NCI-H774 (cell line): ENCODE results near the gene AATK.

Source experiments
- DNase-seq: peaks from one replicate; lab custom pipeline; 2025; lab: John Stamatoyannopoulos, UW

AATK gene

DNA sequence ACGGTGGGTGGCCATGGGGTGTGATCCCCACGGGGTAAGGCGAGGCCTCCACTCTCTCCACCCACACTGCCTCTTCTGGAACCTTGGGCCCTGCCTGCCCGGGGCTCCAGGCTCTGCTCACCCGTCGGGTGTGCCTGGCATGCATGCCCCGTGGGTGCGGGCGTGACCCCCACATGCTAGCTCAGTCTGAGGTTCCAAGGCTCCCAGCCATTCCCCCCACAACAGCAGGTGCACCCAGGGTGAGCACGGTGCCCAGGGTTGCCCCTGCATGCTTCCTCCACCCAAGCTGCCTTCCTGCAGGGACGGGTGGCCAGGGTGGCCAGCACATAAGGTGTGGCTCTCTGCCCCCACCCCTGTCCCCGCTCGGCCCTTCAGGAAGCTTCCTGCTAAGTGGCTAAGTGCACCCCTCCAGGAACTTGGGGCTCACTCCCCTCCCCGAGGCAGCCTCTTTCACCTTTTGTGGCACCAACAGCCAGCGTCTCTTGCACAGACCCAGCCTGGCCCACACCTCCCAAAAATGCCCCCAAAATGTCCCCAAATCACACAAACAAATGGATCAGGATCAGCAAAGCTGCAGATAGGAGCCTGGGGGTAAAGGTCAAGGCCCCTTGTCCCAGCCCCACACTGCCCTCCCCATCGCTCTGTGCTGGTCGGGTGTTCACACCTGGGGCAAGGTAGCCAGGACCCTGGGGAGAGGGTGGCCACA is 22.2 kb downstream of the AATK start:
- DNase-seq: no peak

DNA sequence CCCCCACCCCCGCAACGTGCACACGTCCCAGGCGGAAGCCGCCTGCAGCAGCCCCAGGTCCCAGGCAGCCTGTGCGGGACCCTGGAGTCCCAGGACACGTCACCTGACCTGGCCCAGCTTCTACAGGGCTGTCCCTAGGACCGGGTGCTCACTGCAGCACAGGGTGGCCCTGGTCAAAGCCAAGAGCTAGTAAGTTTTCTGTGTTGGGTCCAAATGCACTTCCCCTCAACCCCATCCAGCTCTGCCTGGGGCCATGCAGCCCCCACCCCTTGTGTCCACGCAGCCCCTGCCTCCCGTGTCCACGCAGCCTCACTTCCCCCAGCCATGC is 22.9 kb downstream of the AATK start:
- DNase-seq: no peak

DNA sequence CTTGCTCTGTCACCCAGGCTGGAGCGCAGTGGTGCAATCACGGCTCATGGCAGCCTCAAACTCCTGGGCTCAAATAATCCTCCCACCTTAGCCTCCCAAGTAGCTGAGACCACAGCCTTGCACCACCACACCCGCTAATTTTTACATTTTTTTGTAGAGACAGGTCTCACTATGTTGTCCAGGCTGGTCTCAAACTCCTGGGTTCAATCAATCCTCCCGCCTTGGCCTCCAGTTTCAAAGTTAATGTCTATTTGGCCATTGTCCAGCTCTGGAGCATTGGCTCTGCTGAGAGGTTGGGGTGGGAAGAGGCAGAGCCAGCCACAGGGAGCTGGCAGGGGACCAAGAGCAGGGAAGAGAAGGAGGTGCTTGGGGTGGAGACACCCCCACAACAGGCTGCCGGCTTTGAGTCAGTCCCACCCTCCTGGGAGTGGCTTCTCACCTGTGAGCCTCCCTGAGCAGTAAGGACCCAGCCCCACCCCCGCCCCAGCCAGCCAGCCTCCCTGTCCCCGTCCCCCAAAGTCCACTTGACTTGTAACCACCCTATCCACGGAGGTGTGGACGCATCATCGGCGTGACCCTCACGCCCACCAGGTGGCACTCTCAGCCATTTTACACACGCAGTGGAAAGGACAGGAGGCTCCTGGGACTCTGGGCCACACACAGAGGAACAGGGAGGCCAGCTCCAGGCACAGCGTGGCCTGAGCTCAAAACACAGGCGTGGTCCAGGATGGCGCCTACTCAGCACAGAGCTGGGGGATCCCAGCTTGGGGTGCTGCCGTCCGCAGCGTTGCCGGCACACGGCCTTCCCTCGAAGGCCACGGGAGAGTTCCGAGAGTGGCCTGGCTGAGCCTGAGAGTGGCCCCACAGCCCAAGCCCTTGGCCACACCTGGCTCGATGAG is 23.5 kb downstream of the AATK start:
- DNase-seq: peak; percentile 82

DNA sequence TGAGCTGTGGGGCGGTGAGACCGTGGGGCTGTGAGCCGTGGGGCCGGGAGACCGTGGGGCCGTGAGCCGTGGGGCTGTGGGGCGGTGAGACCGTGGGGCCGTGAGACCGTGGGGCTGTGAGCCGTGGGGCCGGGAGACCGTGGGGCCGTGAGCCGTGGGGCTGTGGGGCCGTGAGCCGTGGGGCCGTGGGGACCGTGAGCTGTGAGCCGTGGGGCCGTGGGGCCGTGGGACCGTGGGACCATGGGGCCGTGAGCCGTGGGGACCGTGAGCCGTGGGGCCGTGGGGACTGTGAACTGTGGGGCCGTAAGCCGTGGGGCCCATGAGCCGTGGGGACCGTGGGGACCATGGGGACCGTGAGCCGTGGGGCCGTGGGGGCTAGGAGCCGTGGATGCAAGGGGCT is 25.3 kb downstream of the AATK start:
- DNase-seq: no peak

DNA sequence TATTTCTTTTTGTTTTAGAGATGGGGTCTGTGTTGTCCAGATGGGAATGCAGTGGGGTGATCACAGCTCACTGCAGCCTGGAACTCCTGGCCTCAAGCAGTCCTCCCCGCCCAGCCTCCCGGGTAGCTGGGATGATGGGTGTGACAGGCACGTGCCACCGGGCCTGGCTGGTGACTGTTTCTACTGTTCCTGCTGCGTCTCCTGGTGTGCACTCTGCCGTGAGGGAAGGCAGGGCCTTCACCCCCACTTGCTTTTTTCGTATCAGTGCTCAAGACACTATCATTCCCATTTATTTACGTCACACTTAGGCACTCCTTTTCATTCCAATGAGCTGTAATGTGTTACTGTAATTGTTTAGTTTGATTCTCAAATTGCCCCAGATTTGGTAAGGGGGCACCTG is 26.0 kb downstream of the AATK start:
- DNase-seq: no peak

DNA sequence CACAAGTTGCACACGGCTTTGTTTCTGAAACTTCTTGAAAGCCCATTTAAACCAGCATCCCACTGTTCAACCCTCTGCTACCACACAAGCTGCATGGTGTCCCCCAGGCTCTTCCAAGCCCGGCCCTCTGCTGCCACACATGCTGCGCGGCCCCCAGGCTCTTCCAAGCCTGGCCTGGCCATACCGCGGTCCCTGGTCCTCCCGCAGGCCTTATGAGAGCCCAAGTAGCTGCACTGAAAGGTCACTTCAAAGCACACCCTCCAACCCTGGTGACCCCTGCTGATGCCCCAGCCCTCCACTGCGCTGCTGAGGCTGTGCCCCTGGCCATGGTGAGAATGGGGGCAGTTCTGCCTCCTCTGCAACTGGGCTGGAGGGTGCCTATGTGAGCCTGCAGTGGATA is 26.6 kb downstream of the AATK start:
- no peak for DNase-seq

DNA sequence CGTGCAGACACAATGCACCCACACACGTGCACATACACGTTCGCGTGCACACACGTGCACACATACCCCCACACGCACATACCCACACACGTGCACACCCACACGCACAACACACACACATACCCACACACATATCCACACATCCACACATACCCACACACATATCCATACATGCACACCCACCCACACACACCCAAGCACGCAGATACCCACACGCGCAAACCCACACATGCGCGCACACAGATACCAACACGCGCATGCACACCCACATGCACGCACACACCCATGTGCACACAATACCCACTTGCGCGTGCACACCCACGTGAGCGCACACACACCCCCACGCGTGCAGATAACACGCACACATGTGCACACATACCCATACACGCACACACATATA is 27.5 kb downstream of the AATK start:
- DNase-seq: no peak

DNA sequence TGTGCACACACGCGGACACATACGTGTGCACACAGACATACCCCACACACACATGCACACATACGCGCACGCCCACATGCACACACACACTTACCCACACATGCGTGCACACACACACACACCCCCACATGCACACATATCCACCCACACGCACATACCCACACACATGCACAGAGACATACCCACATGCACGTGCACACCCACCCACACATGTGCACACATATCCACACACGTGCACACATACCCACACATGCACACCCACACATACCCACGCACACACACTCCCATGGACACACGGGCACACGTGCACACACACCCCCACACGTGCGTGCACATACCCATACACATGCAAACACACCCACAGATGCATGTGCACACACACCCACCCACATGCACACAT is 27.9 kb downstream of the AATK start:
- no peak for DNase-seq

DNA sequence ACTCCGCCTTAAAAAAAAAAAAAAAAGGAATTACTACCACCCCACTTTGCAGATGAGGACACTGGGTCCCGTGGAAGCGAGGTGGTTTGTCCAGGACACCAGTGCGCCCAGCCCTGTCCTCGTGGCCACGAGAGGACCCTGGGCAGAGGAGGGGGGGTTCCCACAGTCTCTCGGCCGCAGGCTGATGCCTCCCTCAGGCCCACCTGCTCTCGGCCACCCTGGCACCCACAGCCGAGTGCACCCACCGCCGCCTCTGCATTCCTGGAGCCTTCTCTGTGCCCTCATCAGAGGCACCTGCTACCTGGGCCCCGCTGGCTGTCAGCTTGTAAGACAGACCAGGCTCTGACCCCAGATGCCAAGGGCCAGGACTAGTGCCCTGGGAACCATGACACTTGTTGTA is 28.8 kb downstream of the AATK start:
- DNase-seq: no peak

DNA sequence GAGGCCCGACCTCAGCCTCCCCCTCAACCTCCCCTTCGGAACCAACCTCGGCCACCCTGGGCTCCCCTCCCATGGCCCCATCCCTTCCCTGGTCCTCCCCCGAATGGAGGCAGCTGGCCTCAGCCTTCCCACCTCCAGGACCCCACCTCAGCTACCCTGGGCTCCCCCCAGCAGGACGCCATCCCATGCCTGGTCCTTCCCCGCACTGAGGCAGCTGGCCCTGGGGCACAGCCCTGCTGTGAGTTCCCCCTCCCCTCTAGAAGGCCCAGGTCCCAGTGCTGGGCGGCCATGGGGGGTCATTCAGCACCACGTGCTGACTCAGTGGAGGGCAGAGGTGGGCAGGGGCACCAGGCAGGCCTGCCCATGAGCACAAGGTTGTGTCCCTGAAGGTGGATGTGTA is 29.7 kb downstream of the AATK start:
- DNase-seq: no peak

DNA sequence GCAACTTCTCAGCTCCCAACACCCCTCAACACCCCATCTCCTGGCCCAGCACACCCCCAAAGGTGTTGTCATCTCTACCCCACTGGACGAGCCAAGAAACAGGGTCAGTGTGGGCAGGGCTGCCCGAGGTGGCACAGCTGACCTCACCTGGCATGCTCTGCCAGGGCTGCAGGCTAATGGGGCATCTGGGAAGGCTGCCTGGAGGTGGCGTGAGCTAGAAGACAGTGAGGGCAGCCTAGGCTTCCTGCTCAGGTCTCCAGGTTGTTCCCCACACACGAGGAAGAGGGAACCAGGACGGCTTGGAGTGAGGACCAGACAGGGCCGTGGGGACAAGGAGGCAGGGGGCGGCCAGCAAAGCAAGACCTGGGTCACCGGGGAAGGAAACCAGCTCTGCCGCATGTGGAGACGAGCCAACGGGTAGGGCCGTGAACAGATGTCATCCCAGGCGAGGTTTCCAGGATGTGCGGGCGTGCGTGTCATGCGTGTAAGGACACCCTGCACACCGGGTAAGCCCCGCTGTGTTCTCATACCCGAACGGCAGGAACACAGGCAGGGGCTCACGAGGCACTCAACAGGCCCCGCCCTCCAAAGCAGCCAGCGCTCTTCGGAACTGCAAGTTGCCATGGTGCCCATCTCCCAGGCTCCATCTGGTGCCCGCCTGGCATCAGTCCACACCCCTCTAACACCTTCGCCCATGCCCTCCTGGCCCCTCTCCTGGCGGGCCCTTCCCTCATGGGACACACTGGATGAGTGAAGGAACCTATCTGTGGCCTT is 30.3 kb downstream of the AATK start:
- peak; percentile 71 for DNase-seq

DNA sequence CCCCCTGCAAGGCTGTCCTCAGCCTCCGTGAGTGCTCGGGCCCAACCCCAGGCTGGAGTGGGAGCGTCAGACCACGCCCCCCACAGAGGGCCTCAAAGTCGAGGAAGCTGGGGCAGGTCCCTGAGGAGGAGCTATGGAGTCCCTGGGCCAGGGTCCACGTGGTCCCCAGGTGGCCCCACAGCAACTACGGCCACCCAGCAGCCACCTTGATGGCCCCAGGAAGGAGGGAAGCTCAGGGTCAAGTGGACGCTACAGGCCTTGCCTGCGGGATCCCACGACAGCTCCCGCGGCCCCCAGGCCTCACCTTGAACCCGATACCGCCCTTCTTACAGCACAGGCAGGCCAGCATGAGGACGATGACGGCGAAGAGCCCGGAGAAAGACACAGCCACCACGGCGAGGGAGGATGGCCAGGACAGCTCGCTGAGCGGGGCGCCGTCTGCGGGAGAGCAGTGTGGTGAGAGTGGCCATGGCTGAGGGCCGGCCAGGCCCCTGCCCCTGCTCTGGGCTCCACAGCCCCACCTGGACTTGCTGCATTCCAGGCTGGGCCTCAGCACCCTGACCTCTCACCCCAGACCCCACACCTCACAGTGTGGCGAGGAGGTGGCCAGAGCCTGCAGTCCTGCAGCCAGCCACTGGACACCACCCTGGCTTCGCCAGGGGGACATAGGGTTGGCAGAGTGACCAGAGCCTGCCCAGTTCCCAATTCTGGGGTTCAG is 31.8 kb downstream of the AATK start:
- DNase-seq: no peak

DNA sequence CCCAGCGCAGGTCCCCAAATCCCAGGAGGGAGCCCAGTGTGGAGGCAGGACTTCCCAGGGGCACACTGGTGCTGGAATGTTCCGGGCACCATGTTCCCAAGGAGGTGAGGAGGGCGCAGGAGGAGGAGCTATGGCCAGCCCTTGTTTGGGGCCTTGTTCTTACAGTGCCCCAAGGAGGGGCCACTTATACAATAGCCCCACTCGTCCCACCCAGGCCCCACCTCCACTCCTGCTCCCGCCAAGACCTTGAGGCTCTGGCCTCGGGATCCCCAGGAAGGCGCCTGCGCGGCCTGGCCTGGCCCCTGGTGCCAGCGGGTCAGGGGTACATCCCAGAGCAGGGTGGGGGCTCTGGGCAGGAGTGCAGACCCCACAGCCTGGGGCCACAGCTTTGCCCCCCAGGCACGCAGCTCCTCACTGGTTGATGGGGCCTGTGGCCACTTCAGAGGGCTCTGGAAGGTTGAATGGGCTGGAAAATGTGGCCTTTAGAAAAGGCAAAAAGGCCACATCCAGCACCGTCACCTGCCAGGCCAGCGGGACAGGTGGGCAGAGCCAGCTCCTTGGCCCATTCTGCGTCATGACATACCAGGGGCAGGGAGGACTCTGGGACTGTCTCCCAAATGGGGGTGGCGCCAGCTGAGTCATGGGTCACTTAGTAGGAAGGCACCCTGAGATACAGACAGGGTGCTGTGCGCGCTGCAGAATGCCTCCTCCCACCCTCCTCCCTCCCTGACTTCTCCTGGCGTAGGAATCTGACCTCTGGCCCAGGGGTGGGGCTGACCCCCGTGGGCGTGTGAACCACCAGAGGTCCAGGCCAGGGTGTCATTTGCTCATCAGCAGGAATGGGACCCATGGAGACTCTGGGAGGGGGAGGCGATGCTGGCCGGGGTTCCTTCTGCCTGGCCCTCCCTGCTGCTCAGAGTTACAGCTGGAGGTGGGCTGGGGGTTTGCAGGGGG is 33.0 kb downstream of the AATK start:
- no peak for DNase-seq

DNA sequence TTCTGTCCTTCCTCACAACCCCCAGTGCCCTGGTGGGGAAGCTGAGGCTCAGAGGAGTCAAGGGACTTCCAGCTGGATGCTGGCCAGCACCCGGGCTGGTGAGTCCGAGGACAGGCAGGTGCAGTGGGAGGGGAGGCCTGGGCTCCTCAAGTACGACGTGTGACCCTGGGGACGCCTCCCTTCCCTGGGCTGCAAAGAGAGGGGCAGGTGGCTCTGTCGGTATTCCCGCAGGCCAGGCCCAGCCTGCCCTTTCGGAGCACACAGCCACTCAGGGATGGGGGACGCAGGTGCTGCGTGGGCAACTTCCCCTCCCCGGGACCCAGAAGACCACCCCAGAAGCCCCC is 33.9 kb downstream of the AATK start:
- no peak for DNase-seq

DNA sequence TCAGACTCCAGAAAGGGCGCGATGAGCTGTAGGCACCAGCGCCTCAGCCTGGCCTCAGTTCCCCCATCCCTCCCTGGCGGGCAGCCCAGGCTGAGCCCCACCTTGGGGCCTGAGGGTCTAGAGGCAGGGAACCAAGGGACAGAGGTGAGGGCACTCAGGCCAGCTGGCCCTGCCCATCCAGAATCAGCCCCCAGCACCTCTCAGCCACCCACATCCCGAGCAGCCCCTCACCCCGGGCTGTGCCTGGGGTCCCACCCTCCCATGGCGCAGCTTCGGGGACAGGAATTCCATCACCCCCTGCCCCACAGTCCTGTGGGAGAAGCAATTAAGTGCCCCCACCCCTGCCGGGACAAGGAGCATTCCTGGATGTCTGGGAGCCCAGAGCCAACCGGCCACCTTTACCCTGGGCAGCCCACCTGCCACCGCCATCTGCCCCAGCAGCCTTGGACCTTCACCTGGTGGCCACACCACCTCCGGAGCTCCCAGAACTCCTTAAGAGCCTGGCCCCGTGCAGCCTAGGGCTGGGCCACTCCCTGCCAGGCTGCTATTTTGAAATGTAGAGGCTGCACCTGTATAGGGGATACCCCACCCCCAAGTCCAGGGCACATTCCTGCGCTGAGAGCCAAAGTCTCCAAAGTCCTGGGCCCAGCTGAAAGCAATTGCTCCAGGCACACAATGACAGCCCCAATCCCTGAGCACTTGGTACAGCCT is 34.4 kb downstream of the AATK start:
- no peak for DNase-seq

DNA sequence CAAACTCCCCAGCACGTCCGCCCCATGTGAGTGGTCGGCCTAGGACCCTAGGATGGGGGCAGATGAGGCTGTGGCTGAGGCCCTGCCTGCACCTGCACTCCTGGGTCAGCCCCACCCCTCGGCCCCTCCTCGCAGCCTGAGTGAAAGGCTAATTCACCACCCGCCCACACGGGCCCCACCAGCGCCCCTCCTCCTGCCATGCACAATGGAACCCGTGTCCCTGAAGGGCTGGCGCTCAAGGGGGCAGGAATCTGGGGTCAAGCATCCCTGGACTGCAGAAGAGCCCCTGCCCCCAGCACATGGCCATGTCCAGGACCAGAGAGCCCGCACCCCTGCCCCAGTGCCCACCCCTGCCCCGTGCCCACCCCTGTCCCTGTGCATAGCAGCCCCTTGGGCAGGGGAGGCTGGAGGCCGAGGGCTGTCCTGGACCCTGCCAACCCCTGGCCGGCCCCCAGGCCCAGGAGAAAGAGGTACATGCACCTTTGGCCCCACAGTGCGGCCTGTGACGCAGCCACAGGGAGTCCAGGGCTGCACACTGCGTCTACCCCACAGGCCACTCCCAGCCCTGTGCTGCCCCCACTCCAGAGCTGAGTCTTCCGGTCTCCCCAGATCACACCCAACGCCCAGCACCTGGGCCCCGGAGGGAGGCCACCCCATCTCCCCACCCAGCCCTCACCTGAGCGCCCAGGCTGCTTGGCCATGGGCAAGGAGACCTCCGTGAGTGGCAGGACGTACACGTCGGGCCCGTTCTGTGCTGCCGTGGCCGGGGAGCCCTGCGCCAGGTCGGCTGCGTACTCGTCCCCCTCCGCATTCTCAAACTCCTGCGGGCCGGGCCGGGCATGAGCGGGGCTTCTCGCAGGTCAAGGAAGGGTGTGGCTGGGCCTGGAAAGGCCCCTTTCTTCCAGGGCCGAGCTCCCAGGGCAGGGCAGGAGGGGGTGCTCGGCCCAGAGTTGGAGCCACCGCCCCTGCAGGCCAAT is 35.3 kb downstream of the AATK start:
- no peak for DNase-seq

DNA sequence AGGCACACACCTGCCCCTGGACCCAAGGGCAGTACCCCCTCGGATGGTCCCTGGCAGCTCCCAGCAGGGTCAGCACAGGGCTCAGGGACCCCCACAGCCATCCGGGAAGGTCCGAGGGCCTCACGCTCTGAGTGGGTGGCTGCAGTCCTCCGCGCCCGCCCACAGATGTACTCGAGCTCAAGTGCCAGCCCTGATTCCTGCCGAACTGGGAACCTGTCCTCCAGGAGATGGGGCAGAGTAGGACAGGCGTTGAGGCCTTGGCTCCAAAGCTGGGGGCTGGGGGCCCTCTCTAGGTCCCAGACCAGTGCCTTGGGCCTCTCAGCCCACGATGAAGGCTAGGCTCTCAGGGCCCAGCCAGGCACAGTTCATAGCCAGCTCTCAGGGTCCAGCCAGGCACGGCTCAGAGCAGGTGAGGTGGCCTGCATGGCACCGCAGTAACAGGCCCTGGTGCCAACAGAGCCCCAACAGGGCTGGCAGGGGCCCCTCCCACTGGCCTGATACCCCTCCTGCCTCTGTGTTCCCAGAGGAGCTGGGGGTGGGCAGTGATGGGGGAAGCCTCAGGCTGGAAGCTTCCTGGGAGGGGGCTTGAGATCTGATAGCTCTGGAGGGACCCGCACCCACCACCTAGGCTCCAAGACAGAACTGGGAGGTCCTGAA is 36.2 kb downstream of the AATK start:
- DNase-seq: no peak

DNA sequence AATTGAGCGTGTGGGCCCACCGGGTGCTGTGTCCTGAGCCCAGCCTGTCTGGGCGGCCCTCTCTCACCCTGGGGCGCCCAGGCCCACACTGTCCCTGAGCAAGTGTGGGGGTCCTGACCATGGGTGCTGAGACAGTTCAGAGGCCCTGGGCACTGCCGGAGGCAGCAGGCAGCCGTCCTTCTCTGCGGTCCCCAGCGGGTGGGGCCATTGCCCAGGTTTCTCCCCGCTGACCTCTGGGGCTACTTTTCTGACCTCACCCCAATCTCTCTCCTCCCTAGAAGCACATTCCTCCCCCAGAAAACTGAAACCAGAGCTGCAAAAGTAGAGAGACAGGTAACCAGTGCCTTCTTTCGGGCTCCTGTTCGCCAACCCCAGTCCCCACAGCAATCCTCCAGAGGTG is 36.7 kb downstream of the AATK start:
- DNase-seq: no peak

DNA sequence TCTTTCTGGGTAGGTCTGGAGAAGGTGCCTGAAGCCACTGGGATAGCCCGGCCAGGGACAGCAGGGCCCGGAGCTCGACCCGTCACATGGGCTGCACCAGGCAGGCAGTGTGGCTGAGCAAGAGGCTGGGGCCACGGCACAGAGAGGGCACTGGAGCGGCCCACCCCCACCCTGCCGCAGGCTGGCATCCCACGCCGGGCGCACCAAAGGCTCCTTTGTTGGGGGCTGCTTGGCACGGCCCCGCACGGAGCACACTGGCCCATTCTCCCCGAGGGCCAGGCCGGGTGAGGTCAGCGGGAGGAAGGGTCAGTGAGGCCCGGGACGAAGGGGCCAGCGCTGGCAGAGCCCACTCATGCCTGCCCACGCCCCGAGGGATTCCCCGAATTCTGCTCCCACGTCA is 37.2 kb downstream of the AATK start:
- DNase-seq: no peak
